Activated T-helper 1 cell treated with anti-CD3 and anti-CD28 coated beads, Interleukin-12 subunit alpha, Interleukin-12 subunit beta, Interleukin-2, Interleukin-4 antibody, amounts not matched to agents 30 ng/mL and 10 ng/mL and 1 ng/mL, durations not matched to agents 14 hours and 24 hours and 36 hours (primary cell): Measurements from ENCODE around the gene NT5DC1. TPM values are rescaled to one million over a fixed set of nuclear protein-coding genes. Genes with fewer than 3 reads are reported as not detected.

Source experiments
- DNase-seq: peaks from one replicate; pipeline ENCODE4 v3.0.0; 2021; ENCODE audit warnings: low spot score
- H3K27ac Mint-ChIP-seq: one replicate; pipeline ENCODE4 v1.8.0; 2021; ENCODE audit warnings: mild to moderate bottlenecking, mixed read lengths
- H3K27me3 Mint-ChIP-seq: one replicate; pipeline ENCODE4 v1.8.0; 2022; ENCODE audit warnings: mild to moderate bottlenecking, moderate library complexity, mixed read lengths; ENCODE audit not compliant: insufficient read depth
- H3K36me3 Mint-ChIP-seq: one replicate; pipeline ENCODE4 v1.8.0; 2021; ENCODE audit warnings: low read depth, mixed read lengths
- H3K4me1 Mint-ChIP-seq: one replicate; pipeline ENCODE4 v1.8.0; 2021; ENCODE audit warnings: low read depth, mixed read lengths
- H3K4me3 Mint-ChIP-seq: one replicate; pipeline ENCODE4 v1.8.0; 2021; ENCODE audit warnings: mild to moderate bottlenecking, moderate library complexity, mixed read lengths
- H3K9me3 Mint-ChIP-seq: one replicate; pipeline ENCODE4 v1.8.0; 2021; ENCODE audit warnings: mixed read lengths
- intact Hi-C: fragments of 100-400 bp; cut with micrococcal nuclease; formaldehyde crosslinking; loops from one replicate; pipeline ENCODE4 v1.15.1; 2024
- total RNA-seq: library from RNA; stranded (reverse); gene quantifications from 2 replicates; pipeline ENCODE4 v1.2.3, GENCODE V29; 2022

The NT5DC1 gene
- total RNA-seq, 1 donor from 2014 or later = 30.1 TPM

DNA sequence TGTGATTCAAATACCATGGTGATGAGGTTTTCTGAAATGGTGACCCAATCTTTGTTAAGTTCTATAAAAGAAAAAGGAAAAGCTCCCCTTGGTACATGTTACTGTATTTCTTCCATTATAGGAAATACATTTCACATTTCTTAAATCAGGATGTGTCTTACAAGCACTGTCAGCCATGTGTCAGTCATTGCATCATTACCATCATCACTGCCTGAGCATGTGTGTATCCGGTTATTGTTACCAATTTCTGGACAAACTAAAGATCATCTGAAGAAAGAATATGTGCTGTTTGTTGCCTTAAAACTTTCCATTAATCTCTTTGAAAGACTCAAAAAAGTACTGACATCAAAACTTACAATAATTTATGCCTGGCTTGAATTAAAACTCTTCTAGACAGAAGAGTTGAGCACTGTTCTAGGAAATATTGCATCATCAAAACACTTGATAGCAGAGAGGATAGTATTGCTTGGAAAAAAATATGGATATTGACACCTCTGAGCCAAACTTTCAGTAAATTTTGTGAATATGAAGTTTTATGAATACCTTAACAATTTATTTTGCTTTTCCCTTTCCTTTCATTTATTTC is 186.2 kb downstream of the NT5DC1 start:
- Mint-ChIP-seq H3K27ac (no peak overlapping the region), H3K9me3 (no peaks in the 10 kb centered on the region), H3K27me3 (peaks cover 11% of the 10 kb centered on the region), H3K36me3 (no peaks in the 10 kb centered on the region), H3K4me3 (no peak overlapping the region), H3K4me1 (no peaks in the 10 kb centered on the region)
- intact Hi-C loops = loop anchor here (1.0 to 10.0 kb wide), 7 partner anchors 8 to 1388 kb away; partner anchors contain the start of genes DSE, NUS1 and TSPYL1
- no peak for DNase-seq

DNA sequence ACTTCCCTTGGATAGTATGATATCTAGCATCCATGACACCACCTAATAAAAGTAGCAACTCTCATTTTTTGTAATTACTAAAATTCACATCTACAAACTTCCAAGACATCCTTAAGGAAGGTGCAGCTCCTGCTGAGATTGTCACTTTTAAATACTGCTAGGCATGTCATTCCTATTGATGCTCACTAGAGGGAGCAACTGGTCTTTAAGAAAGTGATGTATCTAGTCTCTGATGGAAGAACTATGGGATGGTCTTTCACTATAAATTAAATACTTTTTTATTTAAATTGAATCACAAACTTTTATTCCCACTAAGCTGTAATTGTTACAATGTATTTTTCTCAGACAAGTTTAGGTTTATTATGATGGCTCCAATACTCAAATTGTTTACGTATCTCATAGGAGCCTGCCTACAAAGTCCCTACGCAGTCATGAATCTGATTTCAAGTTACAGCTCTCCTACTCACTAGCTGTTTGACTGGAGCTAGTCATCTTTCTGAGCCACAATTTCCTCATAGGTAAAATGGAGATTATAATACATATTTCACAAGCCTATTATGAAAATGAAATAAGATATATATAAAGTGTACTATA is 187.1 kb downstream of the NT5DC1 start:
- no peaks in the 10 kb centered on the region for H3K4me1 Mint-ChIP-seq
- no peak overlapping the region for H3K4me3 Mint-ChIP-seq
- no peak overlapping the region for H3K27ac Mint-ChIP-seq
- no peaks in the 10 kb centered on the region for H3K36me3 Mint-ChIP-seq
- H3K27me3 Mint-ChIP-seq = peaks cover 9% of the 10 kb centered on the region
- H3K9me3 Mint-ChIP-seq = no peaks in the 10 kb centered on the region
- no peak for DNase-seq
- intact Hi-C loops = loop anchor here (1.0 to 10.0 kb wide), 7 partner anchors 8 to 1387 kb away; partner anchors contain the start of genes DSE, NUS1 and TSPYL1

DNA sequence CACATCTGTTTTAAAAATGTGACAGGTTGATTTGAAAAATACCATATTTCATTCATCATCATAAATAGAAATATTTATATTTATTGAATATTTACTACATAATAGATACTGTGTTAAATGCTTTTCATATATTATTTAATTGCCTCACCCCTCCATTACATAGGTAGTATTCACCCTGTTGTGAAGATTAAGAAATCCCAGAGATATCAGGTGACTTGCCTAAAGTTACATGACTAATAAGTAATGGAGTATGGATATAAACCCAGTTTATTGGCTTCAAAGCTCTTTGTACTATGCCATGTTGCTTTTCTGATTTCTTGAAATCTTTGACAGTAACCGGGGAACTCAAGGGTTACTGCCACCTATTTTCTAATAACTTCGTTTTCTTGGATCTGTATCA is 189.2 kb downstream of the NT5DC1 start:
- Mint-ChIP-seq H3K27ac (no peak overlapping the region), H3K4me1 (no peaks in the 10 kb centered on the region), H3K9me3 (no peaks in the 10 kb centered on the region), H3K36me3 (no peaks in the 10 kb centered on the region), H3K4me3 (no peak overlapping the region), H3K27me3 (peaks cover 7% of the 10 kb centered on the region)
- no peak for DNase-seq
- intact Hi-C loops = loop anchor here (5.0 to 10.0 kb wide), 2 partner anchors 82 to 1385 kb away; partner anchors contain the start of genes DSE and NUS1

DNA sequence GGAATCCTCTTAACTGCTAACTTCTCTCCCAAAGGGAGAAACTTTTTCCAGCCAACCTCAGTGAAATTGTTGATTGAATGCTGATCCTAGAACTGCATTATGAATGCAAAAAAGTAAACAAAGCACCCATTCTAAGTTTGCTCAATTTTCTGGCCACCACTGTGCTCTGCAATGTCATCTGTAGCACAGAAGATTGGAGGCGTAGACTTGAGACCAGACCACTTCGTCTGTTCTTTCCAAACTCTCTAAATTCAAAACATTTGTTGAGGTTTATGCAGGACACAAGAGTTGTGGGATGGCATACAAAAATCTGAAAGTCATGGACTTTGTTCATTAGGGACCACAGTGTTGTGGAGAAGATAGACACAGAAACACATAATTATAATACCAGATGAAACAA is 190.1 kb downstream of the NT5DC1 start:
- Mint-ChIP-seq H3K36me3 (no peaks in the 10 kb centered on the region), H3K27me3 (peaks cover 4% of the 10 kb centered on the region), H3K4me1 (no peaks in the 10 kb centered on the region), H3K4me3 (no peak overlapping the region), H3K9me3 (no peaks in the 10 kb centered on the region), H3K27ac (no peak overlapping the region)
- DNase-seq = no peak
- intact Hi-C loops = no loop called here

DNA sequence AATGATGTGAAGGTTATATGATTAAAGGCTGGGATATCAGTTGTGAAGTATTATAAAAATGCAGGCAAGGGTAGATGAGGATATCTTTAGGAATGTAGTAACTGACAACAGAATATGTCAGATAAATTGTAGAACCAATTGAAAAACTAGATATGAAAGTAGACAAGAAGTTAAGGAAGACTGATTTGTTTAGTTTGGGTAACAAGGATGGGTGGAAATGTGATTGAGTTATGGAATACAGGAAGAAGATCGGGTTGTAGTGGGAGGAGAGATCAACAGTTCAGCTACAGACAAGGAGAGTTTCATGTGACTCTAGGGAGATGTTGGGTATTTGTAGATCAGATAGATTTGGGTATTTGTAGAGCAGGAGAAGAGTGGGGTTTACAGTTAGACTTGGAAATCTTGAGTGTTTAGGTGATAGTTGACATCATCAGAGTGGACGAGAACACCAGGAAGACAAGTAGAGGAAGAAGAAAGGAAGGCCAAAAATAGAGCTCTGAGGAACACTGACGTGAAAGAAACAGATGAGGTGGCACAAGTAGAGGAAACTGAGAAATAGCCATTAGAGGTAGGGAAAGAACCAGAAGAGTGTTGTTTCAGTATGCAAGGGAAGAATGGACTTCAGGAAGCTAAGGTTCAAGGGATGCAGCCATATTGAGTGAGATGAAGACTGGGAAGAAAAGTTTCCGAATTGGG is 191.2 kb downstream of the NT5DC1 start:
- H3K4me1 Mint-ChIP-seq = no peaks in the 10 kb centered on the region
- peaks cover 4% of the 10 kb centered on the region for H3K27me3 Mint-ChIP-seq

DNA sequence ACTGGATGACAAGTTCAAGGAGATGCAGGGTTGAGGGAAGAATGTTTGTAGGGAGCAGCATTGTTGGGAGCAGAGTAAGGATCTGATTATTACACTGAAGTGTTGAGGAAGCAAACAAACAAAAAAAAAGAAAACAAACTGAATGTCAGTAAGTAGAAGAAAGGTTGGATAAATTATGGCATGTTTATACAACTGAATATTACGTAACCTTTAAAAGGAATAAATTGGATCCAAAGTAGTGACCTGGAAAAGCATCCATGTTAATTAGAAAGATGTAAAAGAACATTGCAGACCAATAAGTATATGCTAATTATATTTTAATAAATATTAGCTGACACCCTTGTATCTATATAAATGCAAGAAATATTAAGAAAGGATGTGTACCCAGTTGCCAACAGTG is 191.9 kb downstream of the NT5DC1 start:
- Mint-ChIP-seq H3K36me3 (no peaks in the 10 kb centered on the region), H3K9me3 (no peaks in the 10 kb centered on the region), H3K4me1 (no peaks in the 10 kb centered on the region), H3K27ac (no peak overlapping the region), H3K4me3 (no peak overlapping the region), H3K27me3 (peaks cover 2% of the 10 kb centered on the region)
- DNase-seq = no peak
- intact Hi-C loops = no loop called here

More for the DNA sequence above, 191.2 kb downstream of the NT5DC1 start:
- Mint-ChIP-seq H3K36me3 (no peaks in the 10 kb centered on the region), H3K9me3 (no peaks in the 10 kb centered on the region), H3K27ac (no peak overlapping the region), H3K4me3 (no peak overlapping the region)
- intact Hi-C loops = no loop called here
- DNase-seq = no peak

DNA sequence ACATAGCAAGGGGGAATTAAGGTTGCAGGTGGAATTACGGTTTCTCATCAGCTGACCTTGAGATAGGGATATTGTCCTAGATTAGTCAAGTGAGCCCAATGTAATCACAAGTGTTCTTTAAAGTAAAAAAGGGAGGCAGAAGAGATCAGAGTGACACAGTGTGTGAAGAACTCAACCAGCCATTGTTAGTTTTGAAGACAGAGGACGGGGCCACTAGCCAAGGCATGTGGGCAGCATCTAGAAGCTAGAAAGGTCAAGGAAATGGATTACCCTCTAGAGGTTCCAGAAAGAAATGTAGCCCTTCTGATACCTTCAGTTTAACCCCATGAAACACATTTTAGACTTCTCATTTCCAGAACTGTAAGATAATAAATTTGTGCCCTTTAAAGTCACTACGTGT is 197.6 kb downstream of the NT5DC1 start:
- peaks cover 4% of the 10 kb centered on the region for H3K9me3 Mint-ChIP-seq
- peaks cover 6% of the 10 kb centered on the region for H3K27me3 Mint-ChIP-seq
- DNase-seq = no peak
- H3K4me1 Mint-ChIP-seq = no peaks in the 10 kb centered on the region
- no peak overlapping the region for H3K4me3 Mint-ChIP-seq
- H3K27ac Mint-ChIP-seq = no peak overlapping the region
- H3K36me3 Mint-ChIP-seq = no peaks in the 10 kb centered on the region
- intact Hi-C loops = no loop called here

DNA sequence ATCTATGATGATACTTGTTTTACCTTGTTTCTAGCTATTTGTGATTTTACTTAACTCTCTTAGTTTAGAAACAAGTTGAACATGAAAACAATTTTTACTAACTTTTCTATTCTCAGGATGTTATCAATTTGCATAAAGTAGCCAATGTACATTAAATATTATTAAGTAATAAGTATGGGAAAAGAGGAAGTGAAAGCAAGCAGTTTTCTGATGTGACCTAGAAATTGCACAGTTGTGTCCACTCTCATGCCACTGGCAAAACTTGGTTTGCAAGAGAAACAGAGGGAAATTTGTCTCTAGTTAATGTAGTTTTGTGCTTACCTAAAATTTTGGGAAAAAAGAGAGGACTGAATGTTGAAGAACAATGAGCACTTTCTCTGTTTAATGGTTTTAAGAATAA is 198.3 kb downstream of the NT5DC1 start:
- Mint-ChIP-seq H3K27ac (no peak overlapping the region), H3K36me3 (no peaks in the 10 kb centered on the region), H3K27me3 (peaks cover 8% of the 10 kb centered on the region), H3K4me3 (no peak overlapping the region), H3K9me3 (peaks cover 4% of the 10 kb centered on the region), H3K4me1 (no peaks in the 10 kb centered on the region)
- no peak for DNase-seq
- intact Hi-C loops = no loop called here

Other genes with a start within 250 kb of the NT5DC1 start
- 0.02 TPM in 1 of 2 replicates, not detected in the other for gene FRK, start 40.0 kb upstream of the NT5DC1 start, total RNA-seq
- gene COL10A1, start 25.3 kb downstream of the NT5DC1 start, total RNA-seq = not detected in 2 replicates
- 20.4 and 21.4 TPM in 2 replicates for gene TSPYL4, start 153.2 kb downstream of the NT5DC1 start, total RNA-seq
- gene TSPYL1, start 179.1 kb downstream of the NT5DC1 start, total RNA-seq = 41.8 and 43.5 TPM in 2 replicates